HUDEP-2 (cell line): ENCODE measurements around the gene SPSB1.

Source experiments
- DNase-seq, 76 experiments: peaks; one replicate each; lab custom pipeline; 2025; ENCODE audit not compliant: unreplicated experiment in 76 of 76; lab: John Stamatoyannopoulos, UW

SPSB1 gene

GRCh38 chr1:9340172-9340854, 47.6 kb downstream of the SPSB1 start:
- DNase-seq, result no peak

DNA sequence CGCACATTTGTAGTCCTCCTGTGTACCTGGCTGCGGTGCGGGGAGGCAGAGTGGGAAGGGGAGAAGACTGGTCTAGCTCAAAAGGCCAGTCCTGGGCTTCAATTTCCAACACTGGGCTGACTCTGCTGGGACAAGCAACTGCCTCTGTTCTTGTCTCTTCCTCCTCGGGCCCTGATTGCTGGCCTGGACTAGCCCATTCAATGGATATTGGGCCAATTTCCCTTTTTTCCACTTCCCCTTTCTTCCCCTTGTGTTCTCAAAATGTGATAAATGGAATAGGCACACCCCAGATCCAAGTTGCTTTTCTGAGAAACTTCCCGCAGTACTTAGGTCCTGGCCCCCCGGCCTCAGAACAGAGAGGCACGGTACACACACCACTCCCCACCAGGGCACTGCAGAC, 48.2 kb downstream of the SPSB1 start:
- no peak for DNase-seq

DNA sequence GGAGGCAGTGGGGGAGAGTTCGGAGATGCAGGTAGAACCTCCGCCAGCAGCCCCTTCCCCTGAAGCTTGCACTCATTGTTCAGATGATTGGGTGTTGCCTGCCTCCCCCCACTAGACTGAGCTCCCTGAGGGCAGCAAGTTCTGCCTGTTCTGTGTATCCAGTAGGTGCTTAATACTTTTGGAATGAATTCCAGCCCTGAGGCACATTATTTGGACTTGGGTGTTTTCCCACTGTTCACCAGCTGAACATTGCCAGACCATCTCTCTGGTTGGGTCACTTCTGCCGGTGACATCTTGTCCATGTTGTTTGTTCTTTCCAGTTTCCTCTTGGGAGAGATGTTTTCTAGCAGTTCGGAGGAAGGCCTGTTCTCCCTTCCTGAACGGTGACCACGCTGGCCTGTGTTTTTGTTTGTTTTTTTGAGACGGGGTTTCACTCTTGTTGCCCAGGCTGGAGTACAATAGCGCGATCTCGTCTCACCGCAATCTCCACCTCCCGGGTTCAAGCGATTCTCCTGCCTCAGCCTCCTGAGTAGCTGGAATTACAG, 48.7 kb downstream of the SPSB1 start:
- no peak for DNase-seq

GRCh38 chr1:9343269-9343668, 50.6 kb downstream of the SPSB1 start:
- no peak for DNase-seq

GRCh38 chr1:9344426-9345200, 51.9 kb downstream of the SPSB1 start:
- no peak for DNase-seq

- DNase-seq, result no peak
These were observed 52.8 kb downstream of the SPSB1 start for GRCh38 chr1:9345471-9345870.

DNA sequence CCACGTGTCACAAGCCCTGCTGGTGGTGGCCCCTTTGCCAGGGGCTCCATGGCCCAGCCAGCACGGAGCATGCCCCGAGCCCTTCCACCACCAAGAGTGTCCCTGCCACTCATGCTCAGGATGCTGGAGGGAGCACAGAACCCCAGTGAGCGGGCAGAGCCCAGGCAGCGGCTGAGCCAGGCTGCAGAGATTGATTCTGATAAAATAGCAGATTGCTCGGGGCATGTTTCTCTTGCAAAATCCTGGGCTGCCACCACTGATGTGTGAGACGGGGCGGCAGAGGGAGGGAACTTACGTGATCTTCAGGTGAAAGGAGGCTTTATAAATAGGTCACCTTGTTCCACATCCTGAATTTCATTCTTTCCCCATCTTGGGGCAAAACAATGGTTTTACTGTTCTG, 53.2 kb downstream of the SPSB1 start:
- no peak for DNase-seq

DNA sequence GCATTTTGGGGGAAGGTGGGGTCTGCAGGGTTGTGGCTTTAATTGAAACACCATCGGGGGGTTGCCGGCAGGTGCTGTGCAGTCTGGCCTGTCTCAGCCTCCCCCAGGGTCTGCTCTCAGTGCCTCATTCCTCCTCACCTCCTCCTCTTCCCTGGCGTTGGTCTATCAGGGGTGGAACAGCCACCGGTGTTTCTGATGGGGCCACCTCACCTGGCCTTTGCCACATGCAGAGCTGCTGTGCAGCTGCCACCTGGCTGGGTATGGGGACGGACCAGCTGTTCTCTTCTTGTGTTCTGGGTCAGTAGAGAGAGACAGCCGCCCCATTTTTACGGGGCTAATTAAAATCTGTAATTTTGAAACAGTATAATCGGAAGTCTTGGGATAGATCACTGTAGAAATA, 53.9 kb downstream of the SPSB1 start:
- DNase-seq, result no peak

GRCh38 chr1:9347095-9347850, 54.6 kb downstream of the SPSB1 start:
- no peak for DNase-seq

DNA sequence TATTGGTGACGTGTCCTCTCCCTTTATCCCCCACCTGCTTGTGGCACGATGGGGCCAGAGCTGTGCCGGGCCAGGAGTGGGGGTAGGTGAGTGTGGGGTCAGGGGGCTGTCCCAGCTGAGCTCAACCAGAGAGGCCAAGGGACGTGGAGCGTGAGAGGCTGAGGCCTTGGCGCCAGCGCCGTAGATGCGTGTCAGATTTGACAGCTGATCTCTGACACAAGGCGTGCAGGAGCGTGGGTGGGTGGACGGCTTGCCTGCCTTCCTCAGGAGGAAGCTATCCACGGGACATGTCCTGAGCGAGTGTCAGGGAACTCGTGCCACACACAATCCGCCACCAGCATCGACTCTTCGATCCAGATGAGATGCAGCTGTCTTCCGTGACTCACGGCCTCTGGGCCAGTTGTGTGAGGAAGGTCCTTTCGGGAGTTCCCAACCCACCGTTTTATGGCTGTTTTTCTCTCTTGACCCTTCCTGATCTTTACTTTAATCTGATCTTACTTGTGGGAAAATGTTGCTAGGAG, 56.7 kb downstream of the SPSB1 start:
- no peak for DNase-seq

GRCh38 chr1:9350013-9350908, 57.6 kb downstream of the SPSB1 start:
- no peak for DNase-seq

GRCh38 chr1:9350960-9351359, 58.3 kb downstream of the SPSB1 start:
- no peak for DNase-seq

DNA sequence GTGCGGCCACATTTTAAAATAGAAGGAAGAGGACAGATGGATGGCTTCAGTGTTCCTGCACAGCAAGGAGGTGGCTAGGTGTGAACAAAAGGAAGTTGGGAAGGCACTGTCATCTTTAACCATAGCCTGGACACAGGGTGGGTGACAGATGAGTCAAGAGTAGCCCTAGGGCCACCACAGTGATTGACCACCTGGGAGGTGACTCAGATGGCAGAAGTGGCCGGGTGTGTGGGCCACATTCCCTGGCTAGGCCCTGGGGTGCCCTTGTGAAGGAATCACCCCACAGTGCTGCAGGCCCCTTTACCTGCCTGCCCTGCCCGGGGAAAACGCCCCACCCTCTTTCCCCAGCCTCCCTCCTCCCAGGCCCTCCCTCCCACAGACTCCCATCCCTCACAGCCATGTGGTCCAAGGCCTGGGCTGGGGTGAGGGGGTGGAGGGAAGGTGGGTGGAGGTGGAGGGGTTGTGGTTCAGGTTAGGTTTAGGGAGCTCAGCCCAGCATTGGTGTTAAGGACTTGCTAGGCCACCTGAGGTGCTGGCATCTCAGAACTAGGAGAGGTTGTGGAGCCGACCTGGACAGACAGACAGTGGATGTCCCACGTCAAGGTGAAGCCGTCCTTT, 59.1 kb downstream of the SPSB1 start:
- DNase-seq, result no peak

- DNase-seq, result no peak
These were observed 59.9 kb downstream of the SPSB1 start for GRCh38 chr1:9352377-9353134.

DNA sequence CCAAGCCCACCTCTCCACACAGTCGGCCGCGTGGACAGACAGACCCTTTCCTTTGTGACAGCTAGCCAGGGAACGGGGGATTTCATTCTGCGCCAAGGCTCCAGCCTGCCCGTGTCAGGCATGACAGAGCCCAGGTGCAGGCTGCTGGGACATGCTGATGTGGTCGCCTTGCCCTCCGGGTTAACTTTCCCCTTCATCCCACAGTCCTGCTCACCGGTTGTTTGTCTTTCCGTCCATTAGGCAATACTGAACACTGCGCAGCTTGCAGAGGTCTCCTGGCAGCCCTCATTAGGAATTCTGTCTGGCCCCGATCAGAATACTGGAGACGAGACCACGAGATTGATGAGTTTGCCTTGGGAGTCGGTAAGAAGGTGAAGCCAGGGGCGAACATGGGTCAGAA, 62.8 kb downstream of the SPSB1 start:
- DNase-seq, result no peak

GRCh38 chr1:9356021-9356420, 63.3 kb downstream of the SPSB1 start:
- DNase-seq, result no peak

GRCh38 chr1:9356829-9357466, 64.3 kb downstream of the SPSB1 start:
- DNase-seq, result no peak

DNA sequence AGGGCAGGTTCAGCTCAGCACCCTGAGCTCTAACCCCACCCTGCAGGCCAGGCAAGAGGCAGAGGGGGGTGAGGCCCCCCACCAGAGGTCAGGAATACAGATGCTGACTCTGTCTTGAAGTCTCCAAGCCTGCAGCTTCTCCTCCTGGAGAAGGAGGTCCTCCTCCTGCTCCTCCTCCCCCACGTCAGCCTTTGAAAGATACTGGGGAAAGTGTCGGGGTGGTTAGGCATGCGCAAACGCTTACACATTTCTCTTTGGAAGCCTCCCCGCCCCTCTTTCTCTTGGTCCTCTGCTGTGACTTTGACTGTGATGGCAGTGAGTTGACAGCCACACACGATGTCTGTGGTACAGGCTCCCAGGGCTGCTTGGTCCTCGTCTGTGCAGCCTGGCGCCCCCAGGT, 65.3 kb downstream of the SPSB1 start:
- DNase-seq, result no peak
